ENCODE results near the gene HEBP2. TPM values are rescaled to one million over a fixed set of nuclear protein-coding genes. Genes with fewer than 3 reads are reported as not detected.

HEBP2 gene
- total and polyA plus RNA-seq, 7 donors = 19.6 to 133 (median 83.9) TPM

GRCh38 chr6:138432063-138432356 lies 28.0 kb downstream of the HEBP2 start:
- H3K27ac ChIP-seq = no peak overlapping the region
- 90 to 93% (median 92%) methylated on average over 11 of the region's 11 CpGs for WGBS, 3 donors
- no peak overlapping the region for H3K4me3 ChIP-seq
- no peaks in the 10 kb centered on the region for H3K9me3 ChIP-seq
- DNase-seq = no peak
- intact Hi-C loops (cut with DNase I) = no loop called here
- H3K27me3 ChIP-seq (ENCODE audit: insufficient read depth in 3 of 3, low read length in 2 of 3) = peaks cover 0 to 1% (median 0%) of the 10 kb centered on the region in 3 donors
- H3K36me3 ChIP-seq (ENCODE audit: insufficient read depth in 1 of 2, low read depth in 1 of 2) = no peaks in the 10 kb centered on the region
- H3K4me1 ChIP-seq = no peaks in the 10 kb centered on the region
- ATAC-seq = no peak
- TF ChIP-seq, protein P1, sequence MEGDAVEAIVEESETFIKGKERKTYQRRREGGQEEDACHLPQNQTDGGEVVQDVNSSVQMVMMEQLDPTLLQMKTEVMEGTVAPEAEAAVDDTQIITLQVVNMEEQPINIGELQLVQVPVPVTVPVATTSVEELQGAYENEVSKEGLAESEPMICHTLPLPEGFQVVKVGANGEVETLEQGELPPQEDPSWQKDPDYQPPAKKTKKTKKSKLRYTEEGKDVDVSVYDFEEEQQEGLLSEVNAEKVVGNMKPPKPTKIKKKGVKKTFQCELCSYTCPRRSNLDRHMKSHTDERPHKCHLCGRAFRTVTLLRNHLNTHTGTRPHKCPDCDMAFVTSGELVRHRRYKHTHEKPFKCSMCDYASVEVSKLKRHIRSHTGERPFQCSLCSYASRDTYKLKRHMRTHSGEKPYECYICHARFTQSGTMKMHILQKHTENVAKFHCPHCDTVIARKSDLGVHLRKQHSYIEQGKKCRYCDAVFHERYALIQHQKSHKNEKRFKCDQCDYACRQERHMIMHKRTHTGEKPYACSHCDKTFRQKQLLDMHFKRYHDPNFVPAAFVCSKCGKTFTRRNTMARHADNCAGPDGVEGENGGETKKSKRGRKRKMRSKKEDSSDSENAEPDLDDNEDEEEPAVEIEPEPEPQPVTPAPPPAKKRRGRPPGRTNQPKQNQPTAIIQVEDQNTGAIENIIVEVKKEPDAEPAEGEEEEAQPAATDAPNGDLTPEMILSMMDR (IDR thresholded peaks at IDR 0.05) = no peak

DNA sequence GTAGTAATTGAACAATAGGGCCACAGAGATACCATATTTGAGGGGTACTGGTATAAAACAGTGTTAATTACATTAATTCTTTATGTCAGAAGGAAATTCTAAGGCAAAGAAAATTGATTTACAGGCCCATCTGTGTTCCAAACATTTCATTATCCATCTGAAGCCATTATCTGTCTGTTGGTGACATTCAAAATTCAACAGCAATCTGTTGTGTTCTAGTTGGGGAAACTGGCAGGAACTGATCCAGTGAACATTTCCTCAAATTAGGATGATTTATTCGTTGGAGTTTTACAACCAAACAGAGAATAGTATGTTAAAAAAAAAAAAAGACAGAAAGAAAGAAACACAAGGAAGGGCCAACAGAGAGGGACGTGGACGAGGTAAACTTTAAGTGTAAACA lies 30.1 kb downstream of the HEBP2 start:
- no peak for ATAC-seq
- DNase-seq = no peak
- Histone ChIP-seq H3K36me3 (ENCODE audit: insufficient read depth in 1 of 2, low read depth in 1 of 2) (no peaks in the 10 kb centered on the region), H3K4me3 (no peak overlapping the region), H3K4me1 (no peaks in the 10 kb centered on the region), H3K27ac (no peak overlapping the region), H3K9me3 (no peaks in the 10 kb centered on the region), H3K27me3 (ENCODE audit: insufficient read depth in 3 of 3, low read length in 2 of 3) (peaks cover 0 to 1% (median 0%) of the 10 kb centered on the region in 3 donors)
- WGBS, 3 donors = 78 to 81% (median 81%) methylated on average over 3 of the region's 3 CpGs
- intact Hi-C loops (cut with DNase I) = no loop called here
- TF ChIP-seq, protein P1 (IDR thresholded peaks at IDR 0.05) = no peak

GRCh38 chr6:138434925-138435324 lies 30.9 kb downstream of the HEBP2 start:
- DNase-seq (no peak), ATAC-seq (no peak)
- intact Hi-C loops (cut with DNase I) = no loop called here
- TF ChIP-seq, protein P1 (IDR thresholded peaks at IDR 0.05) = no peak
- H3K36me3 ChIP-seq (ENCODE audit: insufficient read depth in 1 of 2, low read depth in 1 of 2) = no peaks in the 10 kb centered on the region
- H3K27ac ChIP-seq = no peak overlapping the region
- no peaks in the 10 kb centered on the region for H3K4me1 ChIP-seq
- no peaks in the 10 kb centered on the region for H3K9me3 ChIP-seq
- H3K4me3 ChIP-seq = no peak overlapping the region
- WGBS, 3 donors = 76 to 87% (median 82%) methylated on average over 4 of the region's 4 CpGs
- no peaks in the 10 kb centered on the region for H3K27me3 ChIP-seq (ENCODE audit: insufficient read depth in 3 of 3, low read length in 2 of 3)

- TF ChIP-seq, protein P1 (IDR thresholded peaks at IDR 0.05) = no peak
- no peaks in the 10 kb centered on the region for H3K9me3 ChIP-seq
- no peaks in the 10 kb centered on the region for H3K4me1 ChIP-seq
- no peak overlapping the region for H3K4me3 ChIP-seq
- intact Hi-C loops (cut with DNase I) = no loop called here
- DNase-seq = no peak
- H3K36me3 ChIP-seq (ENCODE audit: insufficient read depth in 1 of 2, low read depth in 1 of 2) = peaks cover 0 to 2% of the 10 kb centered on the region in 2 donors
- 64 to 77% (median 72%) methylated on average over 7 of the region's 7 CpGs for WGBS, 3 donors
- no peak for ATAC-seq
- H3K27ac ChIP-seq = no peak overlapping the region
- no peaks in the 10 kb centered on the region for H3K27me3 ChIP-seq (ENCODE audit: insufficient read depth in 3 of 3, low read length in 2 of 3)
Measured at GRCh38 chr6:138439546-138439945, 35.5 kb downstream of the HEBP2 start.

GRCh38 chr6:138440296-138440695 lies 36.3 kb downstream of the HEBP2 start:
- Histone ChIP-seq H3K36me3 (ENCODE audit: insufficient read depth in 1 of 2, low read depth in 1 of 2) (peaks cover 0 to 2% of the 10 kb centered on the region in 2 donors), H3K4me1 (no peaks in the 10 kb centered on the region), H3K4me3 (no peak overlapping the region), H3K27me3 (ENCODE audit: insufficient read depth in 3 of 3, low read length in 2 of 3) (no peaks in the 10 kb centered on the region), H3K9me3 (no peaks in the 10 kb centered on the region), H3K27ac (no peak overlapping the region)
- TF ChIP-seq, protein P1 (IDR thresholded peaks at IDR 0.05) = no peak
- no peak for ATAC-seq
- intact Hi-C loops (cut with DNase I) = no loop called here
- WGBS, 3 donors = 75 to 81% (median 80%) methylated on average over 3 of the region's 3 CpGs
- no peak for DNase-seq

All from psoas muscle (tissue), 8 donors.